Measurements from ENCODE around the gene ZIC1. TPM values are rescaled to one million over a fixed set of nuclear protein-coding genes. Genes with fewer than 3 reads are reported as not detected.

The ZIC1 gene
- total RNA-seq, 1 experiment from 2014 or later, result 31.9 TPM

- Histone ChIP-seq H3K9me3 (no peaks in the 10 kb centered on the region), H3K4me3 (no peak overlapping the region), H3K27me3 (peaks cover 5% of the 10 kb centered on the region), H3K36me3 (no peaks in the 10 kb centered on the region)
- no peak for DNase-seq
Observed at GRCh38 chr3:147372525-147373027, 36.6 kb upstream of the ZIC1 start.

- peaks cover 5% of the 10 kb centered on the region for H3K27me3 ChIP-seq
- H3K4me3 ChIP-seq, result no peak overlapping the region
- no peak for DNase-seq
- H3K9me3 ChIP-seq, result no peaks in the 10 kb centered on the region
- H3K36me3 ChIP-seq, result no peaks in the 10 kb centered on the region
Observed at GRCh38 chr3:147373301-147373700, 35.9 kb upstream of the ZIC1 start.

- Histone ChIP-seq H3K4me3 (no peak overlapping the region), H3K36me3 (no peaks in the 10 kb centered on the region), H3K9me3 (no peaks in the 10 kb centered on the region), H3K27me3 (no peaks in the 10 kb centered on the region)
- DNase-seq, result no peak
Observed at GRCh38 chr3:147377412-147378367, 31.5 kb upstream of the ZIC1 start.

GRCh38 chr3:147379651-147380050 is 29.5 kb upstream of the ZIC1 start:
- no peaks in the 10 kb centered on the region for H3K27me3 ChIP-seq
- H3K9me3 ChIP-seq, result no peaks in the 10 kb centered on the region
- H3K4me3 ChIP-seq, result no peak overlapping the region
- no peak for DNase-seq
- no peaks in the 10 kb centered on the region for H3K36me3 ChIP-seq

GRCh38 chr3:147380387-147380951 is 28.7 kb upstream of the ZIC1 start:
- no peaks in the 10 kb centered on the region for H3K9me3 ChIP-seq
- H3K36me3 ChIP-seq, result no peaks in the 10 kb centered on the region
- H3K4me3 ChIP-seq, result no peak overlapping the region
- no peaks in the 10 kb centered on the region for H3K27me3 ChIP-seq
- DNase-seq, result no peak

GRCh38 chr3:147380977-147381376 is 28.2 kb upstream of the ZIC1 start:
- no peaks in the 10 kb centered on the region for H3K36me3 ChIP-seq
- H3K9me3 ChIP-seq, result no peaks in the 10 kb centered on the region
- no peaks in the 10 kb centered on the region for H3K27me3 ChIP-seq
- H3K4me3 ChIP-seq, result no peak overlapping the region
- no peak for DNase-seq

GRCh38 chr3:147381596-147381995 is 27.6 kb upstream of the ZIC1 start:
- H3K36me3 ChIP-seq, result no peaks in the 10 kb centered on the region
- H3K9me3 ChIP-seq, result no peaks in the 10 kb centered on the region
- H3K27me3 ChIP-seq, result no peaks in the 10 kb centered on the region
- no peak overlapping the region for H3K4me3 ChIP-seq
- DNase-seq, result no peak

GRCh38 chr3:147383617-147384016 is 25.5 kb upstream of the ZIC1 start:
- H3K9me3 ChIP-seq, result no peaks in the 10 kb centered on the region
- H3K36me3 ChIP-seq, result no peaks in the 10 kb centered on the region; the same call in 1 of the 2 replicates
- H3K4me3 ChIP-seq, result no peak overlapping the region
- no peaks in the 10 kb centered on the region for H3K27me3 ChIP-seq
- DNase-seq, result no peak

- Histone ChIP-seq H3K27me3 (no peaks in the 10 kb centered on the region), H3K4me3 (no peak overlapping the region), H3K9me3 (no peaks in the 10 kb centered on the region), H3K36me3 (no peaks in the 10 kb centered on the region; the same call in 1 of the 2 replicates)
- DNase-seq, result no peak
Observed at GRCh38 chr3:147384210-147385058, 24.7 kb upstream of the ZIC1 start.

- Histone ChIP-seq H3K36me3 (no peaks in the 10 kb centered on the region; the same call in 1 of the 2 replicates), H3K9me3 (no peaks in the 10 kb centered on the region), H3K27me3 (no peaks in the 10 kb centered on the region), H3K4me3 (no peak overlapping the region)
- DNase-seq, result no peak
Observed at GRCh38 chr3:147385059-147386012, 23.8 kb upstream of the ZIC1 start.

GRCh38 chr3:147387291-147387884 is 21.8 kb upstream of the ZIC1 start:
- DNase-seq, result no peak
- Histone ChIP-seq H3K27me3 (no peaks in the 10 kb centered on the region), H3K4me3 (no peak overlapping the region), H3K36me3 (no peaks in the 10 kb centered on the region; the same call in 1 of the 2 replicates), H3K9me3 (no peaks in the 10 kb centered on the region)

GRCh38 chr3:147387885-147388699 is 21.1 kb upstream of the ZIC1 start:
- no peak overlapping the region for H3K4me3 ChIP-seq
- no peaks in the 10 kb centered on the region for H3K27me3 ChIP-seq
- no peak for DNase-seq

GRCh38 chr3:147388700-147389580 is 20.2 kb upstream of the ZIC1 start:
- no peaks in the 10 kb centered on the region for H3K9me3 ChIP-seq
- no peaks in the 10 kb centered on the region for H3K27me3 ChIP-seq
- peaks cover under 1% of the 10 kb centered on the region for H3K36me3 ChIP-seq
- no peak overlapping the region for H3K4me3 ChIP-seq
- no peak for DNase-seq

More at GRCh38 chr3:147387885-147388699, 21.1 kb upstream of the ZIC1 start:
- H3K36me3 ChIP-seq, result no peaks in the 10 kb centered on the region; the same call in 1 of the 2 replicates
- H3K9me3 ChIP-seq, result no peaks in the 10 kb centered on the region

GRCh38 chr3:147389717-147390116 is 19.4 kb upstream of the ZIC1 start:
- Histone ChIP-seq H3K36me3 (peaks cover 5% of the 10 kb centered on the region), H3K4me3 (no peak overlapping the region), H3K9me3 (no peaks in the 10 kb centered on the region), H3K27me3 (no peaks in the 10 kb centered on the region)
- no peak for DNase-seq

All from MG63 (cell line).